NCI-H69 (cell line): ENCODE measurements around the gene TELO2.

ENCODE experiments used
- DNase-seq: peaks from one replicate; lab custom pipeline; 2025; lab: John Stamatoyannopoulos, UW

Gene TELO2

GRCh38 chr16:1498899-1499676, 5.9 kb downstream of the TELO2 start:
- DNase-seq = no peak

GRCh38 chr16:1499756-1500464, 6.8 kb downstream of the TELO2 start:
- no peak for DNase-seq

DNA sequence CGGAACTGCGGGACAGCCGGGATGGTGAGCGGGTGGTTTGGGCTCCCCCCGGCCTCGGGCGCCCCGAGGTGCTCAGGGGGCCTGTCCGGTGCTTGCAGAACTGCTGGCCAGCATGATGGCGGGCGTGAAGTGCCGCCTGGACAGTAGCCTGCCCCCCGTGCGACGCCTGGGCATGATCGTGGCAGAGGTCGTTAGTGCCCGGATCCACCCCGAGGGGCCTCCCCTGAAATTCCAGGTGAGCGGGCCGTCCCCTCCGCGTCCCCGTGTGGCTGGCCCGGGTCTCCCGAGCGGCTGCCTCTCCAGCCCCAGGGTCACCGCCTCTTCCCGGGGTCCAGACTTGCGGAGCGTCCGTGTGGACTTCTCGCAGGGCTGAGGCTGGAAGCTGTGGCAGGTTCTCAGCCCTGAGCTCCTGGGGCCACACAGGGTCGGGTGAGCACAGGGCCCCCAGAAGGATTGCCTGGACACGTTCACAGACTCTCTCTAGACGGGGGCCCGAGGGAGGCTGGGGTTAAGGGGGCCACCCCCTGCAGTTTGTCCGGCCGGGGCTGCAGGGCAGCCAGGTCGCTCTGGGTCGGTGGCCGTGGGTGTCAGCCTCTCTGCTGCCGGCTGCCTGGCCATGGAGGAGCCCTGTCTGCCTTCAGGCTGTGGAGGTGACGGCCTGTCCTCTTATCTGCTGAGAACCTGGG, 7.4 kb downstream of the TELO2 start:
- DNase-seq = no peak

DNA sequence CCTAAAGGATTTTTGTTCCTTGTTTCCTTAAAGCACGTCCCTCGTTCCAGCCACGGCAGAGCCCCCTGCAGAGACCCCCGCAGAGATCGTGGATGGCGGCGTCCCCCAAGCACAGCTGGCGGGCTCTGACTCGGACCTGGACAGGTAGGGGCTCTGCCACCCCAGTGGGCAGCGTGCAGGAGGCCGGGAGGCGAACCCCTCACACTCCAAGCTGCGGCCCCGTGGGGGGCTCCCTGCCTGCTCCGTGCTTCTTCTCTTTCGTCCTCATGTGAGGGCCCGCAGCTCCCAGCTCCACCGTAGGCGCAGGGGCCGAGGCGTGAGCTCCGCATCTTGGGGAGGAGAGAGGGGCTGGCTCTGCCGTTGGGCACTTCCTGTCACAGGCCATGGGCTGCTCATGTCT, 8.5 kb downstream of the TELO2 start:
- DNase-seq = no peak

DNA sequence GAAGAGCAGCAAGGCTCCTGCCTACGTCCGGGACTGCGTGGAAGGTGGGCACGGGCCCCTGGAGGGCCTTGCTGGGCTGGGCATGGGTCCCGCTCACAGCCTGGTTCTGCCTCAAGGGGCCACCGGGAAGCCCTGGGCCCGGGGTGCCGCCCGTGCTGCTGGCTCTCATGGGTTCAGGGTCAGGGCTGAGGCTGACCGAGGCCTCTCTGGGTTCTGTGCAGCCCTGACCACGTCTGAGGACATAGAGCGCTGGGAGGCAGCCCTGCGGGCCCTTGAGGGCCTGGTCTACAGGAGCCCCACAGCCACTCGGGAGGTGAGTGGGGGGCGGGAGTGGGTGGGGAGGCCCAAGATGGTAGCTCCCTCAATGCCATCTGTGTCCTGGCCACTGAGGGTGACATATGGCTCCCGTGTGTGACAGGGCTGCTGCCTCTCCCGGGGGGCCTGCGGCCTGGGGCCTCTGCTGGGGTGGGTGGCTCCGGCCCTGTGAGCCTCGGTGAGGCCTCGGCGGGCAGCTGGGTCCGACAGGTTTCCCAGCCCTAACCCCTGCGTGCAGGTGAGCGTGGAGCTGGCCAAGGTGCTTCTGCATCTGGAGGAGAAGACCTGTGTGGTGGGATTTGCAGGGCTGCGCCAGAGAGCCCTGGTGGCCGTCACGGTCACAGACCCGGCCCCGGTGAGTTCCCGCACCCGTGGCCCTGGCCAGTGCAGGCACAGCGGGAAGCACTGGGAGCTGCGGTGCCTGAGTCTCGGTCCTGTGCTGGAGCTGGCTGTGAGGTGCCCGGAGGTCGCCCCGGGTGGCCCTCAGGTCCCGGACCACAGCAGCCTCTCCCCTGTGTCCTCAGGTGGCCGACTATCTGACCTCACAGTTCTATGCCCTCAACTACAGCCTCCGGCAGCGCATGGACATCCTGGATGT, 9.2 kb downstream of the TELO2 start:
- DNase-seq = no peak

- DNase-seq = no peak
These were observed 10.2 kb downstream of the TELO2 start for GRCh38 chr16:1503110-1503955.

DNA sequence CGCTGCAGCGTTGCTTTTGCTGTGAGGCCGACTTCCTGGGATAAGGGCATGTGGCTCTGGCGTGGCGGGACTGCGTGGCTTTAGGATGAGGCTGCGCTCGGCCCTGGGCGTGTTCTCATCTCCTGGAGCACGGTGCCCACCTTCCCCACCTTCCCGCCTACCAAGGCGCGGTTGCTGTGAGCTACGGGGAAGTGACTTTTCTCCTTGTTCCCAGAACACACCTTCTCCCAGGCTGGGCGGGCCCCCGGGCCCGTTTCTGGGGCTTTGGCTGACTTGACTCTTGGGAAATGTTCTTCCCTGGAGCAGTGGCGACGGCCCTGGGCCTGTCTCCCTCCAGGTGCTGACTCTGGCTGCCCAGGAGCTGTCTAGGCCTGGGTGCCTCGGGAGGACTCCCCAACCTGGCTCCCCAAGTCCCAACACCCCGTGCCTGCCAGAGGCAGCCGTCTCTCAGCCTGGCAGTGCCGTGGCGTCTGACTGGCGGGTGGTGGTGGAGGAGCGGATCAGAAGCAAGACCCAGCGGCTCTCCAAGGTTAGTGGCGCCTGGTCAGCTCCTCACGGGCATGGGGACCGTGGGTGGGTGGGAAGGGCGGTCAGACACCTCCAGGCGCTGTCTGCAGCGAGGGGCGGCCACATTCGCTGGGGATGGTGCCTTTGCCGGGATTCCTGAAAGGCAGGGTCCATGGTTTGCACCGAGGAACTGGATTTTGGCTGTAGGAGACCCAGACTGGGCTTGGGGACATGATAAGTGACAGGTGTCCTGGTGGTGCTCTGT, 12.1 kb downstream of the TELO2 start:
- DNase-seq = no peak

DNA sequence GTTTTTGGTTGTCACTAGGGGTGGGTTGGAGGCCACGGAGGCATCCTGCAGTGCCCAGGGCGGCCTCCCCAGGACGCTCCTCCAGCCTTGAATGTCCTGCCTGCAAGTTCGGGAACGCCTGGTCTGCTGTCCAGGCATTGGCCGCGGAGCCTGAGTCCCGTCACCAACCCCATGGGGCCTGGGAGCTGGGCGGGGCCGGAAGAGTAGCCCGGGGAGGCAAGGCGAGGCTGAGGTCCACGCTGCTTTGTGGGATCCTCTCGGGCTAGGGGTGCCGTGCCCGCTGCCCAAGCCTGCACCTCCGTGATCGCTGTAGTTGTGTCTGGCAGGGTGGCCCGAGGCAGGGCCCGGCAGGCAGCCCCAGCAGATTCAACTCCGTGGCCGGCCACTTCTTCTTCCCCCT, 12.8 kb downstream of the TELO2 start:
- no peak for DNase-seq

DNA sequence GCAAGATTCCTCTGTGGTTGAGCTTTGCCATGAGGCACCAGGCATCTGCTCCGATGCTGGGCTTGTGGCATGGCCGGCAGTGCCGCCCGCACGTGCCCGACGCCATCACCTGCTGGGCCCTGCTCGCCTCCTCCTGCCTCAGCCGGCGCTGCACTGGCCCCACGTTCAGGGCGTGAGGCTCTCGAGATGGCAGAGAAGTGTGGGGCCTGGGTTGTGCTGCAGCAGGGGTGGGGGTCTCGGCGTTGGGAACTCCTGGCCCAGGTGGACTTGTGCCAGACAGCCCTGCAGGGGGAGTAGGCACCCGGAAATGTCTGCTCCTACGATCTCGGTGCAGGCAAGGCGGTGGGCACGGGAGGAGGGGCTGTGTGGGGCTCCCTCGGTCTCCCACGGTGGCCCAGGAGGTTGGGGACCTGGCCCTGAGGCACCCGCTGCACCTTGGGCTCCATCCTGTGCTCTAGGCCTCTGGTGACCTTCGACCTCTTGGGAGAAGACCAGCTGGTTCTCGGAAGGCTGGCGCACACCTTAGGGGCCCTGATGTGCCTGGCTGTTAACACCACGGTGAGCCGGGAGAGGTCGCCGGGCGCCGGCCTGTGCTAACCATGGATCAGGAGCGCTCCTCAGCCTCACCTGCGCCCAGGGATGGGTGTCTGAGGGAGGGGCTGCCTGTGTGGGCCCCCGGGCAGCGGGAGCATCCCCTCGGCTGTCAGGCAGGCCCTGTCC, 13.5 kb downstream of the TELO2 start:
- no peak for DNase-seq

DNA sequence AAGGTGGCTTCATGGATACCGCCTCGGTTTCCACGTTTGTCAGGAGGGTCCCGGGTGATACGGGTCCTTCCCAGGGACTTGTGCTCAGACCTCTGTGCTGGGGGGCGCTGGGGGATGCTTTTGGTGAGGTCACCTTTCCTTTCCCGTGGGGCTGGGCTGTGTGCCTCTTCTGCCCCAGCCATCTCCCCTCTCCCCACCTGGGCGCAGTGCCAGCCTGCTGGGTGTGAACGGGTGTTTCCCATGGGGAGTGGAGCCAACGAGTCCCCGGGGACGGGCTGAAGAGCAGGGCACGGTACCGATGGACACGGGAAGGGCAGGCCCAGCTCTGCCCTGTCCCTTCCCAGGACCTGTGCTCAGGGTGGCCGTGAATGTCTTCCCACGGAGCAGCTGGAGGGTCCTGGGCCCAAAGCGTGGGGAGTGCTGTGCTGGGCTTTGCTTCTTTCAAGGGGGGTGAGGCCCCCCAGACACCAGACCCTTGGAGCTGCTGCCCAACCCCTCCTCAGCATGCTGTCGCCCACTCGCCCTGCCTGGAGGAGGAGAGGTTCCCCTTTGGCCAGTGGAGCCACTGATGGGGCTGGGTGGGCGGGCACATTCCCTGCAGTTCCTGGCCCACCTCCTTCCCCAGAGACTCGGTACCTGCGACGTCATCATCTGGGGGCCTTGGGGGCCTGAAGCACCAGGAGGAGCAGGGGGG, 15.5 kb downstream of the TELO2 start:
- no peak for DNase-seq

DNA sequence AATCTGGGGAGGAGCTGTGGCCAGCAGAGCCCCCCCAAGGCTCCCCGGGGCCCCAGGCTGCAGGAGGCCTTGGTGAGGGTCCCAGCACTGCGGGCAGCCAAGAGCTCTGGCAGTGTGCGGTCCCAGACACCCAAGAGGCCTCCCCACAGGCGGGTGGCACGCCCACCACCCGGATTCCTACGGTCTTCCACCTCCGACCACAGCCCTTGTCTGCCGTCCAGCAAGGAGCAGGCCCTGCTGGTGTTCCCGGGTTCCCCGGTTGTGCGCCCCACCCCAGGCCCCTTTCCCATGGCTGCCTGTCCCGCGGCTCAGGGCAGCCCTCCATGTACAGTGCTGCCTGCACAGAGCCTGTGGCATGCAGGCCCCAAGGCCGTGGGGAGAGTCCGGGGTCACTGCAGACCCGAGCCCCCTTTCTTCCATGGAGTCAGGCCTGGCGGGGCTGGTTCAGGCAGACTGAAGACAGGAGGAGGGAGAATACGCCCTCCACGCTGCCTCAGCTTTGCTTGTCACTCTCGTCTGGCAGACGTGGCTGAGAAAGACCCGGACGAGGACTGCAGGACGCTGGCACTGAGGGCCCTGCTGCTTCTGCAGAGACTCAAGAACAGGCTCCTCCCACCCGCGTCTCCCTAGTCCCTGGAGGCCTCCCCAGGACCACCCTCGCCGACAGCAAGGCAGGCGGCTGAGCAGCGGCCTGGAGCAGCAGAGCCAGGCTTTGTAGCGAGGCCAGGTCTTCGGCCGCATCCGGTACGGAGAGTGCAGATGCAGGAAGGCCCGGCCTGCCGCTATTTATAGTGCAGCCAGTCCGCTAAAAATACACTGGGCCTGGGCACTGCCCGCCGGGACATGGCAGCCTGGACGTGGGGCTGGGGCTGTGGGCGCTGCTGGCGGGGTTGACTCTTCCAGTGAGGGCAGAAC, 16.4 kb downstream of the TELO2 start:
- DNase-seq = no peak

DNA sequence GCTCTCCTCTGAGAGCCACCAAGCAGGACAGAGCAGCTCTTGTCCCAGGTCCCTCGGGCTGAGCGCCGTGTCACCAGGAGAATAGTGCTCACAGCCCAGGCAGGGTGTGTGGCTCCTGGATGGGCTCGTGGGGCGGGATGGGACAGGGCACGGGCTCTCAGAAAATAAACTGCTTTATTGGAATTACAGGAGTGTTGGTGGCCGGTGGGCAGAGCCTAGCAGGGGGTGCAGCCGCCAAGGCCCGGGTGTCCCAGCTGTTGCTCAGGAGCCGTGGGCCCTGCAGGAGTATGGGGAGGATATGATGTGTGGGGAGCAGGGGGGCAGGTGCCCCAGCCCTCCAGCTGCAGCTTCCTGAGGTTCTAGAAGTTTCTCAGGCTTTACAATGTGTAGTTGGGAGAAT, 17.1 kb downstream of the TELO2 start:
- DNase-seq = no peak

DNA sequence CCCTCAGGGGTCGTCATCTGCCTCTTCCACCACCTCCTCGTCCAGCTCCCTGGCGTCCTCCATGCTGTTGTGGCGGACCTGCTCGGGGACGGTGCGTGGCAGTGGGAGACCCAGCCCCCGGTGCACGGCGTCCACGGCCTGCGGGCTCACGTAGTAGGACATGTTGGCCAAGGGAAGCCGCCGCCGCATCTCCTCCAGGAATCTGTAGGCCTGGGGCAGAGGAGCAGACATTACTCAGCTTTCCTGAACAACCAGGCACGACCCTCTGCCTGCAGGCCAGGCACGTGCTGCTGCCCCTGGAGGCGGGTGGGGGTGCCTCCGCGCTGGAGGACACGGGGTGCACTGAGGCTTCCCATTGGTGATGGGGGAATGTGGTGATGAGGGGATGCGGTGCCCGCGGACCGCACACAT, 17.8 kb downstream of the TELO2 start:
- DNase-seq = no peak

DNA sequence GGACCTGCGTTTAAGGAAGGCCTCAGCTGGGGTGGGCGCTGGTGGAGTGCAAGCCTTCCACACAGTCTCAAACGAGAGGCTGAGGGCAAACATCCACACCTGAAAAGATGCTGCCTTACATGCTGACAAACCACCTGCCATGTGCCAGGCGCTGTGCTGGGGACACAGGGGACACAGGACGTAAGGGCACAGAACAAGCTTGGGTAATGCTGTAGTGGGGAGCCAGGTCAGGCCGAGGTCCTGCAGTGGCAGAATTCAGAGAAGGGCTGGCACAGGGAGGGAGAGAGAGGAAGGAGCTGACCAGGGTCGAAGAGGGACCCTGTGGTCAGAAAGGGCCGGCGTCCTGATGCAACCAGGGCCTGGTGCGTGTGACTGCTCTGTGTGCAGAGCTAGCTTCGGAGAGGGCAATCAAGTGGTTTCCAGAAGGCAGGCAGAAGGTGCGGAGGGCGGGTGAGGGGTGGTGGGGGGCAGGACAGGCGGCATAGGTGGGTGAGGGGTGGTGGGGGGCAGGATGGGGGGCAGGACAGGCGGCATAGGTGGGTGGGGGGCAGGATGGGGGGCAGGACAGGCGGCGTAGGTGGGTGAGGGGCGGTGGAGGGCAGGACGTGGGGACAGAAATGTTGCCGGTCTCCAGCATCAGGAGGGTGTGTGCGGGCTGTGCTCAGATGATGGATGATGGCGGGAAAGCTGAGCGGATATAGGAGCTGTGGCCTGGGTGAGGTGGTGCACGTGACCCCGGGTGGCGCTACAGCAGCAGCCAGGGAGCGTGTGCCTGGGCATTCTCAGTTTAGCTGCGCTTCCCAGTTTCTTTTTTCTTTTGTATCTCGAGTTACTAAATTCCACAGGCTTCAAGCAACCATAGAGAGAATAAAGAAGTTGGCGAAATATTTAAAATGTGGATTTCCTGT, 18.8 kb downstream of the TELO2 start:
- peak; percentile 13 for DNase-seq

GRCh38 chr16:1512774-1513173, 19.6 kb downstream of the TELO2 start:
- DNase-seq = no peak

DNA sequence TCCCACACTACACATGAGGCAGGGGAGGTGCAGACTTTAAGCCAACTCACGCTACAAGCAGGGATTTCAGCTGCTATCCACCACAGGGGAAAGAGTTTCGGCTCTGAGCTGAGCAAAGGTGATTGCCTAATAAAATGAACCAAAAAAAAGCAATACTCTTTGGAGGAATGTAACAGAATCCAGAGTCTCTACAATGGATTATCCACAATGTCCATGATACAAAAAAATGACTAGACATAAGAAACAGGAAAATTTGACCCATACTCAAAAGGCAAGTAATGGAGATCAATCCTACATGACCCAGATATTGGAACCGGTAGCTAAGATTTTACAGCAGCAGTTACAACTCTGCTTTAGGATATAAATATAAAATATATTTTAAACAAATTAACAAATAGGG, 21.3 kb downstream of the TELO2 start:
- no peak for DNase-seq

GRCh38 chr16:1518626-1519135, 25.5 kb downstream of the TELO2 start:
- no peak for DNase-seq
